Nephron progenitor cell (in vitro differentiated cells): ENCODE measurements around the gene GALNT2.

Experiments
- DNase-seq: peaks from one replicate; pipeline ENCODE4 v3.0.0; 2021
- H3K27ac Mint-ChIP-seq: 2 replicates; pipeline ENCODE4 v1.8.0; 2021; ENCODE audit warnings: mild to moderate bottlenecking, moderate library complexity, mixed read lengths
- H3K27me3 Mint-ChIP-seq: 2 replicates; pipeline ENCODE4 v1.8.0; 2021; ENCODE audit warnings: mild to moderate bottlenecking, low read depth, mixed read lengths; ENCODE audit not compliant: poor library complexity
- H3K36me3 Mint-ChIP-seq: 2 replicates; pipeline ENCODE4 v1.8.0; 2021; ENCODE audit warnings: low read depth, mixed read lengths
- H3K4me1 Mint-ChIP-seq: 2 replicates; pipeline ENCODE4 v1.8.0; 2021; ENCODE audit warnings: mixed read lengths
- H3K4me3 Mint-ChIP-seq: 2 replicates; pipeline ENCODE4 v1.8.0; 2021; ENCODE audit warnings: mild to moderate bottlenecking, moderate library complexity, mixed read lengths
- H3K9me3 Mint-ChIP-seq: 2 replicates; pipeline ENCODE4 v1.8.0; 2021; ENCODE audit warnings: mild to moderate bottlenecking, moderate library complexity, mixed read lengths
- TF ChIP-seq, protein P1 (sequence below): fragments of 200-600 bp; sonication (generic); IDR thresholded peaks from 2 replicates; pipeline ENCODE4 v1.5.0; 2021; ENCODE audit warnings: antibody characterized with exemption

Gene GALNT2

DNA sequence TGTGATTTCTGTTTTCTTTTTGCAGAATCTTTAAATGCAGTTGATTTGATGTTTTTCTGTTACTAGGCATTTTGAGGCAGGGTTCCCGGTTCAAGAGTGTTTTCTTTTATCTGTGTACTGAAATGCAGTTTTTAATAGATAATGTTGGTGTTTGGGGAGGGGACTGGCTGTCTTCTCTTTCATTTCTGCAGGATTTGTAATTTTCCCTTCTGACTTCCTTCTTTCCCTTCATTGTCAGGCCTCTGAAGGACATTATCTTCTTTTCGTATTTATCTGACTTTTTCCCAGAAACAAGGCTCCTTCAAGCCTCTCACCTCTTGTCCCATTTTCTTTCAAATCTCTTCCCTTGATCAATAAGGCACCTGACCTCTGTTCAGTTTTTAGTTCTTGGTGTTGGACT is 1.5 kb upstream of the GALNT2 start:
- no peak overlapping the region for H3K4me3 Mint-ChIP-seq
- no peak for DNase-seq
- TF ChIP-seq, protein P1, sequence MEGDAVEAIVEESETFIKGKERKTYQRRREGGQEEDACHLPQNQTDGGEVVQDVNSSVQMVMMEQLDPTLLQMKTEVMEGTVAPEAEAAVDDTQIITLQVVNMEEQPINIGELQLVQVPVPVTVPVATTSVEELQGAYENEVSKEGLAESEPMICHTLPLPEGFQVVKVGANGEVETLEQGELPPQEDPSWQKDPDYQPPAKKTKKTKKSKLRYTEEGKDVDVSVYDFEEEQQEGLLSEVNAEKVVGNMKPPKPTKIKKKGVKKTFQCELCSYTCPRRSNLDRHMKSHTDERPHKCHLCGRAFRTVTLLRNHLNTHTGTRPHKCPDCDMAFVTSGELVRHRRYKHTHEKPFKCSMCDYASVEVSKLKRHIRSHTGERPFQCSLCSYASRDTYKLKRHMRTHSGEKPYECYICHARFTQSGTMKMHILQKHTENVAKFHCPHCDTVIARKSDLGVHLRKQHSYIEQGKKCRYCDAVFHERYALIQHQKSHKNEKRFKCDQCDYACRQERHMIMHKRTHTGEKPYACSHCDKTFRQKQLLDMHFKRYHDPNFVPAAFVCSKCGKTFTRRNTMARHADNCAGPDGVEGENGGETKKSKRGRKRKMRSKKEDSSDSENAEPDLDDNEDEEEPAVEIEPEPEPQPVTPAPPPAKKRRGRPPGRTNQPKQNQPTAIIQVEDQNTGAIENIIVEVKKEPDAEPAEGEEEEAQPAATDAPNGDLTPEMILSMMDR = no peak
- H3K4me1 Mint-ChIP-seq = peaks cover 38% of the 10 kb centered on the region
- H3K9me3 Mint-ChIP-seq = peaks cover 36% of the 10 kb centered on the region
- peaks cover 10% of the 10 kb centered on the region for H3K27me3 Mint-ChIP-seq
- peaks cover 14% of the 10 kb centered on the region for H3K36me3 Mint-ChIP-seq
- H3K27ac Mint-ChIP-seq = no peak overlapping the region

DNA sequence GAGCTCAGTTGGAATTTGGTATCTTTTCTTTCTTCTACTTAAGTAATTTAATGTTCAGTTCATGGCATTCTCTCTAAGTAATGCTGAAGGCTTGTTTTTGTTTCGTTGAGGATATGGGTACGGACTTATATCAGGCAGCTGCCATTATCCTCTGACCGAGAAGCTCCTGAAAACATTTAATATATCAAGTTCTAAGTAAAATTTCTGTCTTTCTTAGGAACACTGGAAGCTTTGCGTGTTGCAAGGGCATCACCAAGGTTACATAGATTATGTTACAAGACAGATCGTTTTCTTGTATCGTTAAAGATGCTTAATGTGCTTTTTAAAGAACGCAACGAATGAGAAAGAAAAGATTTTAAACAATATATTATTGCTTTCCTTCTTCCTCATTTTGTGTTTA is 1.0 kb upstream of the GALNT2 start:
- TF ChIP-seq, protein P1 = no peak
- H3K4me3 Mint-ChIP-seq = peak overlapping the region; percentile 86
- no peak for DNase-seq
- peaks cover 32% of the 10 kb centered on the region for H3K9me3 Mint-ChIP-seq
- H3K27me3 Mint-ChIP-seq = peaks cover 10% of the 10 kb centered on the region
- peak overlapping the region; percentile 85 for H3K27ac Mint-ChIP-seq
- H3K36me3 Mint-ChIP-seq = peaks cover 14% of the 10 kb centered on the region
- H3K4me1 Mint-ChIP-seq = peaks cover 43% of the 10 kb centered on the region

DNA sequence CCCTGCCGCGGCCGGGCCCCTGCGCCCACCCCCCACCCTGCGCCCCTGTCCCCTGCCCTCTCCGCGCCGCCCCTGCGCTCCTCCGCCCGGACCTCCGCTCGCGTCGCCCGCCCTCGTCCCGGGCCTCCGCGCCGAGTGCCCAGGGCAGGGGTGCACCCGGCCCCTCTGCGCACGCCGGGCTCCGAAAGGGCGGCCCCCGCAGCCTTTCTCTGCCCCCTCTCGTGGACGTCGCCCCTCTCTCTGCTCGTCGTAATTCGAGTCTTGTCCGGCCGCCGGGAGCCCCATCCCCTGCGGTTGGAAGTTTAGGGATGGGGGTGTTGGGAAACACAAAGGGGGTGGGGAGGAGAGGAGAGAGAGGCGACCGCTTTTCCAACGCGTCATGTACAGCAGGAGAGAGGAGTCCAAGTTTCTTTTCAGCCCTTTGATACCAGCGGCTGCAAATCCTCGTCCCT is 407 bp downstream of the GALNT2 start:
- Mint-ChIP-seq H3K9me3 (peaks cover 18% of the 10 kb centered on the region), H3K4me1 (peaks cover 55% of the 10 kb centered on the region), H3K4me3 (peak overlapping the region; percentile 89), H3K36me3 (peaks cover 6% of the 10 kb centered on the region), H3K27ac (peak overlapping the region; percentile 63), H3K27me3 (peaks cover 11% of the 10 kb centered on the region)
- TF ChIP-seq, protein P1 = no peak
- no peak for DNase-seq

DNA sequence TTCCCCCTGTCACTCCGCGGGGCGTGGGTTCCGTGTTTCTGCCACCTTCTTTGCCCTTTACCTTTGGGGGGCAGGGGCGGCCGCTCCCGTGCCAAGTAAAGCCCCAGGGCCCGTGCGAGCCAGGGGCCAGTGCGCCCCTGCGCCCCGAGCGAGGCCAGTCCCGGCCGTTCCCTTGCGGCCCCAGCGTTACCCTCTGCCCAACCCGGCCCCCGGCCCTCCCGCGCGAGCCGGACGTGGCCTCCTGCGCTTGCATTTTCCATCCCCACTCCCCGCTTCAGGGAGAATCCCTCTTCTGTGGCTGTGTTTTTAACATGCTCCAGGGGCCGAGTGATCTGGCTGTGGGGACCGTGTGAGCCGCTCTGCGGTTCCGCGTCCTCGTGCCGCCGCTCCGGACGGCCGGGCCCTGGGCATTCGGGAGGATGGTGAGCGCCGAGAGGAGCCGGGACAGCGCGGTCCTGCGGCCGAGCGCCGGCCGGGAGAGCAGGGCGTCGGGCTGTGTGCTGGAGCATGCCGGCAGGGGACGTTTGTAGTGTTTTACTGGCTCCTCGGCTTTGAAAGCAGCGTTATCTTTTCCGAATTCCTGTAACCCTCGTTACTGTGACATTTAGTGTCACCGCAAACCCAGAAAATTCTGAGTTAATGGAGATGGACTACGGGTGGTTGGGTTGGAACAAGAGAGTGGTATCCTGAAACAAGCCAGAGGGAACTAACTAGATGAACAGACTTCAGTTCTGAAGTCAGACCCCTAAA is 1.0 kb downstream of the GALNT2 start:
- TF ChIP-seq, protein P1 = no peak
- Mint-ChIP-seq H3K9me3 (peaks cover 16% of the 10 kb centered on the region), H3K4me3 (peak overlapping the region; percentile 89), H3K27ac (no peak overlapping the region), H3K27me3 (peaks cover 9% of the 10 kb centered on the region), H3K4me1 (peaks cover 60% of the 10 kb centered on the region), H3K36me3 (peaks cover 5% of the 10 kb centered on the region)
- peak; percentile 62 for DNase-seq

DNA sequence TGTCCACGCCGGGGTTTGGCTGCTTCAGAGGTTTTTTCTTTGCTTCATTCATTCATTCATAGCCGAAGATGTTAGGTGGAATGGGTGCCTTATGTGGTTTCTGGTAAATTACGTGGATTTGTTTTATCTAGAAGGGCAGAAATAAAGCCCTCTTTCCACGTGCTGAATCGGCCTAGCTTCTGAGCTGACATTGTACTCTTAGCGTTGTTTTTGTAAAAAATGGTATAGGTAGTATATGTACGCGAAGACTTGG is 1.5 kb downstream of the GALNT2 start:
- Mint-ChIP-seq H3K4me3 (peak overlapping the region; percentile 89), H3K27ac (no peak overlapping the region), H3K27me3 (peaks cover 9% of the 10 kb centered on the region), H3K4me1 (peaks cover 65% of the 10 kb centered on the region), H3K36me3 (peaks cover under 1% of the 10 kb centered on the region), H3K9me3 (peaks cover 12% of the 10 kb centered on the region)
- no peak for DNase-seq
- TF ChIP-seq, protein P1 = no peak

DNA sequence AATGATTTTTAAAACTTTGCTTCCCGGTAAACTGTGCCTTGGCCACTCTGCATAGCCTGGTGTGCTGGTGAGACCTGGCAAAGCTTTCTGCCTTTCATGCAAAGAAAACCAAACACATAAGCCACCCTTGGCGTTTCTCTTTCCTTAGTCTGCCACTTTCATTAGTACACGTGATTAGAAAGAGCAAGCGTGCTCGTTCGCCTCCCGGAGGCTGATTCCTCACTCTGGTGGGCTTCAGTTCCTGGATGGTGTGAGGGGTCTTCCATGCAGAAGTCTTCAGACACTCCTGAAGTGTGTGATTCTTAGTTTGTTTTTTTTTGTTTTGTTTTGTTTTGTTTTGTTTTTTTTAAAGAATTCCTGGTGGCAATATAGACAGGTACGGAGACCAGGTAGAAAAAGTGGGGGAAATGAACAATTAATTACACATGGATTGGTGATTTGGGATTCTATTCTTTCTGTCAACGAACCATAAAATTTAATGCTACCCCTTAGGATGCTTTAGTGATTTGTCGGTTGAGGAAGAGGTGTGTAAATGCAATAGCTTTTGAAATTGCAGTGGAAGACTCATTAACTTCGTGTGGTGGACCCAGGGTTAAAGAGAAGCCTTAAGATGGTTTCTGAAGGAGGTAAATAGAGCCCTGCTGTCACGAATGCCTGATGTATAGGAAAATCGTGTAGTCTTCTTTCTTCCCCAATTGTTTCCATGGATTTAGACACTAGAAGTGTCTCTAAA is 2.1 kb downstream of the GALNT2 start:
- Mint-ChIP-seq H3K27ac (no peak overlapping the region), H3K4me3 (peak overlapping the region; percentile 89), H3K9me3 (peaks cover 9% of the 10 kb centered on the region), H3K36me3 (no peaks in the 10 kb centered on the region), H3K27me3 (peaks cover 9% of the 10 kb centered on the region), H3K4me1 (peaks cover 70% of the 10 kb centered on the region)
- no peak for DNase-seq
- TF ChIP-seq, protein P1 = no peak
